ENCODE results near the gene NPC1.

The NPC1 gene

GRCh38 chr18:23609390-23610023 lies 23.2 kb upstream of the NPC1 start:
- DNase-seq (ENCODE audit: low read depth in 1 of 2, low spot score in 1 of 2), result no peak

DNA sequence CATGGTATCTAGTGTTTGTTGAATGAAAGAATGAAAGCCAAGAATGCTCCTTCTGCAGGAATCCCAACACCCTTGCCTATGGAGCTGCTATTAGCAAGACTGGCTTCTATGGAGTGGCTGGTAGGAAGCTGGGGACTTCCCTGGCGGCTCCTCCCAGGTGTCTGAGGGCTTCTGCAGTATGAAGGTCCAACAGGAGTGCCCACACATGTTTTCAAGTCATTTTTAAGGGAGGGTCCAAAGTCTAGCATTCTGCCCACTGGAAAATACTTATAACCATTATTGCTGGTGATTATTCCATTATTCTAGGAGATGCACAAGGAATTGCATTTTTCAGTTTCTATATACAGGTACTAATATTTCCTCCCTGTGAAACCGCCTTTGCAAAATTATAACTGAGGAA lies 21.9 kb upstream of the NPC1 start:
- DNase-seq (ENCODE audit: low read depth in 1 of 2, low spot score in 1 of 2), result no peak

GRCh38 chr18:23605941-23606340 lies 19.6 kb upstream of the NPC1 start:
- DNase-seq (ENCODE audit: low read depth in 1 of 2, low spot score in 1 of 2), result no peak

DNA sequence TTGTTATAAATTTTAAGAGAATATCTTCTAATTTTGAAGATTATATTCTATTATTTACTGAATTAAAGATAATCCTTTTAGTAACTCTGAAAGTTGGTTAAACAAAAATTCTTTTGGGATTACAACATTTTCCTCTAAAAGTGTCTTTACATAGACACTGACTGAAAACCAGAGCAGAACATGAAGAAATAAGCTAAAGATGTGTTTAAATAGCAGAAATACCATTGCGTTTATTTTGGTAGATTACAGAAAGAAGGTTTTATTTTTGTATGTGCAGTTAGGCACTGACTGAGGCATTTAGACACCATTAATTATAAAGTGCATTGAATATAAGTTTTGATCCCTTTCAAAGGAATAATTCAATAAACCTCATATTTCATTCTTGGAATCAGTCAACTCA lies 13.5 kb upstream of the NPC1 start:
- DNase-seq (ENCODE audit: low read depth in 1 of 2, low spot score in 1 of 2), result no peak

GRCh38 chr18:23596183-23596582 lies 9.9 kb upstream of the NPC1 start:
- no peak for DNase-seq (ENCODE audit: low read depth in 1 of 2, low spot score in 1 of 2)

- DNase-seq (ENCODE audit: low read depth in 1 of 2, low spot score in 1 of 2), result no peak
Measured at GRCh38 chr18:23595591-23595990, 9.3 kb upstream of the NPC1 start.

GRCh38 chr18:23593720-23594119 lies 7.4 kb upstream of the NPC1 start:
- no peak for DNase-seq (ENCODE audit: low read depth in 1 of 2, low spot score in 1 of 2)

DNA sequence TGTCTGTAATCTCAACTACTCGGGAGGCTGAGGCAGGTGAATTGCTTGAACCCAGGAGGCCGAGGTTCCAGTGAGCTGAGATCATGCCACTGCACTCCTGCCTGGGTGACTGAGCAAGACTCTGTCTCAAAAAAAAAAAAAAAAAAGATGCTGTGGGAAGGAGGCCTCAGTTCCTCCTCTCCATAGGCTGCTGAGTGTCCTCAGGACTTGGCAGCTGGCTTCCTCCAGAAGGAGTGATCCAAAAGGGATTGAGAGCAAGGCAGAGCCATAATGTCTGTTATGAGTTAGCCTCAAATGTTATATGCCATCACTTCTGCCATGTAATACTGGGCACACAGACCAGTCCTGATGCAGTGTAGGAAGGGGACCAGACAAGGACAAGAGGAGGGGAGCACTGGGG lies 6.6 kb upstream of the NPC1 start:
- DNase-seq (ENCODE audit: low read depth in 1 of 2, low spot score in 1 of 2), result no peak

DNA sequence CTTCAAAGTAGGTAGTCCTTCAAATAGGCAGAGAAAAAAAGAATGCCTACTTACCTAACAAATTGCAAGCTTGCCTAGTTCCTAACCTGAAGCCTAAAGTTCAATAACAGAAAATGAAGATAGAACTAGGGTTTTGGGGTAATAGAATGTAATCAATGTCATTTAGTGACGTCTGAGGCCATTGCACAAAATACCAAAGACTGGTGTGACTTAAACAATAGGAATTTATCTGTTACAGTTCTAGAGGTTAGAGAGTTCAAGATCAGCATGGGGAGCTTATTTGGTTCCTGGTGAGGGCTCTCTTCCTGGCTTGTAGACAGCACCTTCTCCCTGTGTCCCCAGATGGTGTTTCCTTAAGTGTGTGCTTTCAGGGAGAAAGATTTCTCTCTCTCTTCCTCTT lies 4.7 kb upstream of the NPC1 start:
- DNase-seq (ENCODE audit: low read depth in 1 of 2, low spot score in 1 of 2), result no peak

GRCh38 chr18:23588836-23589560 lies 2.7 kb upstream of the NPC1 start:
- DNase-seq (ENCODE audit: low read depth in 1 of 2, low spot score in 1 of 2), result no peak

GRCh38 chr18:23587220-23587642 lies 925 bp upstream of the NPC1 start:
- no peak for DNase-seq (ENCODE audit: low read depth in 1 of 2, low spot score in 1 of 2)

GRCh38 chr18:23585897-23586248 lies 433 bp downstream of the NPC1 start:
- DNase-seq (ENCODE audit: low read depth in 1 of 2, low spot score in 1 of 2), result no peak

- DNase-seq (ENCODE audit: low read depth in 1 of 2, low spot score in 1 of 2), result no peak
Measured at GRCh38 chr18:23585007-23585871, 1.1 kb downstream of the NPC1 start.

DNA sequence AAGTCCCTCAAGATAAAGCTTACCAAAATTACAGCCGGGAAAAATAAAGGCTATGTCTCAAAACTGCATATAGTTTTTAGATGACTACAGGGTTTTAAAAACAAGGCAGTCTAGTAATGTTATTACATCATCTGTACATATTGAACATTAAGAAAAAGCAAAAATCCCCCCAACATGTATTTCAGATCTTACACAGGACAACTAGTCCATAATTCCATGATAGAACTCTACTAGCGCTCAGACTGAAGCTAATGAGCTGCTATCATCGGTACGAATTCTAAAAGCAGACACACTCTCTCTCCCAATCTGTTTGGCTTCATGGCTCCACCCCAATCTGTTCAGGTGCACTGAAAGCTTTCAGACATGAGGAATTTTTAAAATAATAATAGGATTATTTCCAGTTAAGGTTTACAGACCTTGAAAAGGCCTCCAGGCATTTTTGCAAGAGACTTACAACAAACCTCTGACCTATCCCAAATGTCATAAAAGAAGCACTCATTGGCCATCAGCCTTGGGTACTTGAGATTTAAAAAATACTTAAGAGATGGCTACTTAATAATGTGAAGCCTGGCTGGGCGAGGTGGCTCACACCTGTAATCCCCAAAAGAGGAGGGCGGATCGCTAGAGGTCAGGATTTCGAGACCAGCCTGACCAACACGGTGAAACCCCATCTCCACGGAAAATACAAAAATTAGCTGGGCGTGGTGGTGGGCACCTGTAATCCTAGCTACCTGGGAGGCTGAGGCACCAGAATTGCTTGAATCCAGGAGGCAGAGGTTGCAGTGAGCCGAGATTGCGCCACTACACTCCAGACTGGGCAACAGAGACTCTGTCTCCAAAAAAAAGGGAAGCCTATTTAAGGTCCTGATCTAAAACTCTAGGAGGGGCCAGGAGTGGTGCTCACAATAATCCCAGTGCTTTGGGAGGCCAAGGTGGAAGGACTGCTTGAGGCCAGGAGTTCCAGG lies 2.0 kb downstream of the NPC1 start:
- DNase-seq (ENCODE audit: low read depth in 1 of 2, low spot score in 1 of 2), result no peak

DNA sequence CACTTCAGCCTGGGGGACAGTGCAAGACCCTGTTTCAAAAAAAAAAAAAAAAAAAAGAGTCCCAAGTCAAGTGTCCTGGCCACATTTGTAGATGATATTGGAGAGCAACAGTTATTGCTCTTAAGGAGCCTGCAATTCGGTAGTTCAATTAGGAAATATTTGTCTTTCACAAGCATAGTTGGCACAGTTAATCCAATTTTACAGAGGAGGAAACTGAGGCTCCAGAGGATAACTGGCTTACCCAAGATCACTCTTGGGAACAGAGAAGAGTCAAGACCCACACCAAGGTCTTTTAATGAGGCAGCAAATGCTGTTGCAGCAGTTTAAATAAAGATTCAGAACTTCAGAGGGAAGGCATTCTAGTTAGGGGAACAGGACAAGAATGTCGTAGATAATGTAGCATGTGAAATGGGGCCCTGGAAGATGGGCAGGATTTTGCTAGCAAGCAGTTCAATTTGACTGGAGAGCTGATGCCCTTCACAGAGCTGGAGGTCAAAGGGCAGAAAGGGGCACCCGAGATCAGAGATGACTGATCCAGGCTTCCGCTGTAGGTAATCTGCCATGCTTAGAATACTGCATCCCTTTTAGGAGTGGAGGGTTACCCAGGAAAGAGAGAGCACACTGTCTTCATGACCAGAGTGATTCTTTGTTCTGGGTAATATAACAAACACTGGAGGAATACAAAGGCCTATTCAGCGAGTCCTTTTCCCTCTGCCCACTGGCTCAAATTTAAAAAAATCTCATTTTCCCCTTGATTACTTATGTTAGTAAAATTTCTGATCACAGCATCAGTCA lies 3.0 kb downstream of the NPC1 start:
- DNase-seq (ENCODE audit: low read depth in 1 of 2, low spot score in 1 of 2), result no peak

DNA sequence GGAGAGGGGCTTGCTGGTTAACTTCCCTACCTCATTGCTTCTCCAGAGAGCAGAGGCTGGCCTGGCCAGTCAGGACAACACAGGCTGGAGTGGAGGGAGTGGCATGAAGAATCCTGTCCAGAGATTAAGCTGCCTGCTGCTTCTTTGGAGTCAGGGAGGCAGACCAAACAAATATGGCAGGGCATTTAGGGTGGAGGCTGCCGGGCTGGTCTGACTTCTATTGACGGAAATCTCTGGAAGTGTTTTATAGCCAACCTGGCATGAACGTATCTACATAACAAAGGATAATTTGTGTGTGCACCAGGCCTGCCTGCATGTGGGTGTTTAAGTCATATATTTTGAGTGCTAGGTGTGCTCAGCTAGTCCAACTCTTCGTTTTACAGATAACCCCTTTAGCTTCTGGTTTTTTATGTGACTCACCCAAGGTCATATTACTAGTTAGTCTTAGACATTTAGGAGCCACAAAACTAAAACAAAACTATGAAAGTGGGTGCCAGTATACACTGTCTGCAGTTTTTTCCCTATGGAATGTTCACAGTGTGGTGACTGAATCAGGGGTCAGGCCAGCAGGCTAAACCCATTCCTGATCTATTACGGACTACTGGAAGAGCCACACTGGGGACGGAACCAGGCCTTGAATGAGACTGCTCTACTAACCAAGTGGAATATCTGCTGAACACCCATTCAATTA lies 5.5 kb downstream of the NPC1 start:
- DNase-seq (ENCODE audit: low read depth in 1 of 2, low spot score in 1 of 2), result no peak

DNA sequence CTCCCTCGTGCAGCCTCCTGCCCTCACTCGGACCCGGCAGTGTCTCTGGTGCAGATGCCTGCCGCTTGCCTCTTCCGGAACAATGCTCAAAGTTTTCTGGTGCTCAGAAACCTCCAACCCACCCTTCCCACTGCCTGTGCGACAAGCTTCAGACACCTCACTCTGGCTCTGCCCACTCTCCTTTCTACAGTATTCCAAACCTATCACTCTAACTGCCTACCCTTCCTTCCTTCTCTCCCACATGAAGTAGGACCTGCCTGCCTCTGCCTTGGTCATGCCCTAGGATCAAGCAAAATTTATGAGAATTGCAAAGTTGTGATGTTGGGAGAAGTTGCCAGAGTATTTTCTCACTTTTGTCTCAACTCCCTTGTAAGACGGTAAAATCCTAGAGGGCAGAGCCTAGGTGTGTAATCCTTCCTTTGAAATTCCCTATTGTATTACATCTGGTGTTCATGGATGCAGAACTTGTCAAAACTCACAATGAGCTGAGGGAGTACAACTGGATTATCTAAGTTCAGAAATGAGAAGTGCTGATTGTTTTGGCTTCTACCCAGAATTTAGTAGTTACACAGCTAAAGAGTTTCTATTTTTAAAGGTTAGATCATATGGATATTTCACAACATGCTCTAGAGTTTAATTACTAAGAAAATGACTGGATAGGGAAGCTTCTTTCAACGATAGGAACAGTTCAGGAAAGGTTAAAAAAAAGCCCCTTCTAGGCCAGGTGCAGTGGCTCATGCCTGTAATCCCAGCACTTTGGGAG lies 7.2 kb downstream of the NPC1 start:
- no peak for DNase-seq (ENCODE audit: low read depth in 1 of 2, low spot score in 1 of 2)

GRCh38 chr18:23578067-23578701 lies 8.1 kb downstream of the NPC1 start:
- DNase-seq (ENCODE audit: low read depth in 1 of 2, low spot score in 1 of 2), result no peak

Measured in stimulated activated CD4-positive, alpha-beta T cell treated with anti-CD3 and anti-CD28 coated beads, Interleukin-15, amount 100 ng/mL, for 1 hour (primary cell).